Nephron progenitor cell (in vitro differentiated cells): ENCODE measurements around the gene BACH1.

Experiments used
- DNase-seq: peaks from one replicate; pipeline ENCODE4 v3.0.0; 2021
- H3K27ac Mint-ChIP-seq: 2 replicates; pipeline ENCODE4 v1.8.0; 2021; ENCODE audit warnings: mild to moderate bottlenecking, moderate library complexity, mixed read lengths
- H3K27me3 Mint-ChIP-seq: 2 replicates; pipeline ENCODE4 v1.8.0; 2021; ENCODE audit warnings: mild to moderate bottlenecking, low read depth, mixed read lengths; ENCODE audit not compliant: poor library complexity
- H3K36me3 Mint-ChIP-seq: 2 replicates; pipeline ENCODE4 v1.8.0; 2021; ENCODE audit warnings: low read depth, mixed read lengths
- H3K4me1 Mint-ChIP-seq: 2 replicates; pipeline ENCODE4 v1.8.0; 2021; ENCODE audit warnings: mixed read lengths
- H3K4me3 Mint-ChIP-seq: 2 replicates; pipeline ENCODE4 v1.8.0; 2021; ENCODE audit warnings: mild to moderate bottlenecking, moderate library complexity, mixed read lengths
- H3K9me3 Mint-ChIP-seq: 2 replicates; pipeline ENCODE4 v1.8.0; 2021; ENCODE audit warnings: mild to moderate bottlenecking, moderate library complexity, mixed read lengths
- TF ChIP-seq, protein P1 (sequence below): fragments of 200-600 bp; sonication (generic); IDR thresholded peaks from 2 replicates; pipeline ENCODE4 v1.5.0; 2021; ENCODE audit warnings: antibody characterized with exemption

Gene BACH1

DNA sequence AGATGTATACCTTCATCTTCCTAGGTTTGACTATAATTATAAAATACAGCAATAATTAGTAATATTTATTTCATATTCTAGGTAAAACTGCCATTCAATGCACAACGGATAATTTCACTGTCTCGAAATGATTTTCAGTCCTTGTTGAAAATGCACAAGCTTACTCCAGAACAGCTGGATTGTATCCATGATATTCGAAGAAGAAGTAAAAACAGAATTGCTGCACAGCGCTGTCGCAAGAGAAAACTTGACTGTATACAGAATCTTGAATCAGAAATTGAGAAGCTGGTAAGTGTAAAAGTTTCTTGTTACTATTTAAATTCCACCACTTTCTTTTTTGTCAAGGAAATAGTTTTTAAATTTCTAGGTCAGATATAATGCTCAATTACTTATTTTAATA lies 30.7 kb downstream of the BACH1 start:
- no peaks in the 10 kb centered on the region for H3K27me3 Mint-ChIP-seq
- H3K9me3 Mint-ChIP-seq: no peaks in the 10 kb centered on the region
- no peaks in the 10 kb centered on the region for H3K4me1 Mint-ChIP-seq
- H3K27ac Mint-ChIP-seq: no peak overlapping the region
- no peak overlapping the region for H3K4me3 Mint-ChIP-seq
- no peak for DNase-seq
- peaks cover 67% of the 10 kb centered on the region for H3K36me3 Mint-ChIP-seq
- TF ChIP-seq, protein P1, sequence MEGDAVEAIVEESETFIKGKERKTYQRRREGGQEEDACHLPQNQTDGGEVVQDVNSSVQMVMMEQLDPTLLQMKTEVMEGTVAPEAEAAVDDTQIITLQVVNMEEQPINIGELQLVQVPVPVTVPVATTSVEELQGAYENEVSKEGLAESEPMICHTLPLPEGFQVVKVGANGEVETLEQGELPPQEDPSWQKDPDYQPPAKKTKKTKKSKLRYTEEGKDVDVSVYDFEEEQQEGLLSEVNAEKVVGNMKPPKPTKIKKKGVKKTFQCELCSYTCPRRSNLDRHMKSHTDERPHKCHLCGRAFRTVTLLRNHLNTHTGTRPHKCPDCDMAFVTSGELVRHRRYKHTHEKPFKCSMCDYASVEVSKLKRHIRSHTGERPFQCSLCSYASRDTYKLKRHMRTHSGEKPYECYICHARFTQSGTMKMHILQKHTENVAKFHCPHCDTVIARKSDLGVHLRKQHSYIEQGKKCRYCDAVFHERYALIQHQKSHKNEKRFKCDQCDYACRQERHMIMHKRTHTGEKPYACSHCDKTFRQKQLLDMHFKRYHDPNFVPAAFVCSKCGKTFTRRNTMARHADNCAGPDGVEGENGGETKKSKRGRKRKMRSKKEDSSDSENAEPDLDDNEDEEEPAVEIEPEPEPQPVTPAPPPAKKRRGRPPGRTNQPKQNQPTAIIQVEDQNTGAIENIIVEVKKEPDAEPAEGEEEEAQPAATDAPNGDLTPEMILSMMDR: no peak

DNA sequence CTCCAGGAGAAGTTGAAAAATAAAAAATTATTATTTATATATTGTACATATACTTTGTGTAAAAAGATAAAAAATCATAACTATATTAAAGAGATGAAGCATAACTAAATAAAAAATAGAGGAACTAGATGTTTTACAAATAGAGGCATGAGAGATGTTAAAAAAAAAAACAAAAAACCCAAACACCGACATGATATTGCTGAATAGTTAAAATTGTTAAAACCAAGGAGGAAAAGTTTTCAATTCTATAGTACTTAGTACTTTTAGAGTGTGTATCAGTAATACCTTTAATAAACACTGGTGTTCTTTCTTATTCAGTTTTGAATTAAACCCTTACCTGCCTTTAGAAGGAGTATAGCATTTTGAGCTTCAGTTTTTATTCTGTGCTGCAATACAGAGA lies 32.1 kb downstream of the BACH1 start:
- Mint-ChIP-seq H3K27ac (no peak overlapping the region), H3K9me3 (no peaks in the 10 kb centered on the region), H3K4me3 (no peak overlapping the region), H3K36me3 (peaks cover 72% of the 10 kb centered on the region), H3K27me3 (no peaks in the 10 kb centered on the region), H3K4me1 (no peaks in the 10 kb centered on the region)
- no peak for DNase-seq
- TF ChIP-seq, protein P1: no peak

DNA sequence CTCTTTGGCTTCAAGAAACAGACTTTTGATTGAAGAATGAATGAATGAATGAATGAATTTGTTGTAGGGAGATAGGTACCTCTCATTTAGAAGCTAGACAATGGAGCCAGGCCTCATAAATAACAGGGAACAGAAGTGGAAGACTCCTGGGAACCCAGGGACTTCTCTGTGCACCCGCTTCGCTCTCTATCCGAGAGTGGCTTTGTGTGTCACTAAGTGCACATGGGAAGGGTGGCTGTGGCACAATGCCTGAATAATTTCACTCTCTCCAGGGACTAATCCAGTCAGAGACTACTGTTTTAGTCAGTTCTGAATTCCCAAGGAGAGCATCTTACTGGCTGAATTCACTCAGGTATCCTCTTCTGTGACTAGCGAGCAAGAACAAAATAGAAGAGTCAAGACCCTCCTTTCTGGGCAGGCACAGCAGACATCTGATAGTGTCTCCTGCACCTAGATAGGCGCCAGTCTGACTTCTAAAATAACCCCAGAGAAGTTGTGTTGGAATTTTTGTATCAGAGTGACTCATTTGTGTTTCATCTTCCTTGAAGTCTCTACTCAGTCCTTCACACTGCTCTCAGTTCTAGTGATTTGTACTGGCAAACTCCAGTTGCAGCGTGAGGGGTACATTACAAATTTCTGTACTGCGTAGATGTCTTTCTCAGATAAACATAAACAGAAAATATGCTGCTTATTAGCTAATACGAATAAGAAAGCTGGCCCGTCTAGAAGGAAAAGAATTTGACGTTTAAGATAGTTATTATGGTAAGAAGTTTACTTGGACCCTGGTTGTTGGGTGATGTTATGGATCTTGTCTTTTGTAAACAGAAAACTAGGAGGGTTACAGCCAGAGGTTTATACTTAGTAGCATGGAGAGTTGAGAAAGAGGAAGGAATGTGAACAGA lies 34.0 kb downstream of the BACH1 start:
- TF ChIP-seq, protein P1: no peak
- H3K4me1 Mint-ChIP-seq: no peaks in the 10 kb centered on the region
- no peak overlapping the region for H3K4me3 Mint-ChIP-seq
- H3K36me3 Mint-ChIP-seq: peaks cover 64% of the 10 kb centered on the region
- no peaks in the 10 kb centered on the region for H3K27me3 Mint-ChIP-seq
- no peak for DNase-seq
- no peaks in the 10 kb centered on the region for H3K9me3 Mint-ChIP-seq
- H3K27ac Mint-ChIP-seq: peak overlapping the region; percentile 70

DNA sequence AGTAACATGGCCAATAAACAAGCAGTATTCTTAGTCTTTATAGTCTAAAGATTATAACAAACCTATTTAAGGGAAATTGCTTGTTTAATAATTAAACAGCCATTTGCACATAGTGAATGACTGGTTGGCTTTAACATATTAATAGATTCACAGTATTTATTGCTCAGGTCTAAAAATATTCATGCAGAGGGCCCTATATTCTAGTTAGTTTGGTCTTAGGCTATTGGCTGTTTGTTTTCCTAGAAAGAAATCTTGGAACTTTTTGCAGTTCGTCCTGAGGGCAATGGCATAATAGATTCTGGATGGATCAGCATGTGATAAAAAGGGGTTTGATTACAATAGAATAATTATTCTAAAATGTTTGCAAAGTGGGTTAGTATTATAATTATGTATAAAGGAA lies 34.7 kb downstream of the BACH1 start:
- TF ChIP-seq, protein P1: no peak
- no peak for DNase-seq
- no peaks in the 10 kb centered on the region for H3K9me3 Mint-ChIP-seq
- no peaks in the 10 kb centered on the region for H3K27me3 Mint-ChIP-seq
- H3K4me1 Mint-ChIP-seq: no peaks in the 10 kb centered on the region
- no peak overlapping the region for H3K4me3 Mint-ChIP-seq
- peaks cover 60% of the 10 kb centered on the region for H3K36me3 Mint-ChIP-seq
- no peak overlapping the region for H3K27ac Mint-ChIP-seq

DNA sequence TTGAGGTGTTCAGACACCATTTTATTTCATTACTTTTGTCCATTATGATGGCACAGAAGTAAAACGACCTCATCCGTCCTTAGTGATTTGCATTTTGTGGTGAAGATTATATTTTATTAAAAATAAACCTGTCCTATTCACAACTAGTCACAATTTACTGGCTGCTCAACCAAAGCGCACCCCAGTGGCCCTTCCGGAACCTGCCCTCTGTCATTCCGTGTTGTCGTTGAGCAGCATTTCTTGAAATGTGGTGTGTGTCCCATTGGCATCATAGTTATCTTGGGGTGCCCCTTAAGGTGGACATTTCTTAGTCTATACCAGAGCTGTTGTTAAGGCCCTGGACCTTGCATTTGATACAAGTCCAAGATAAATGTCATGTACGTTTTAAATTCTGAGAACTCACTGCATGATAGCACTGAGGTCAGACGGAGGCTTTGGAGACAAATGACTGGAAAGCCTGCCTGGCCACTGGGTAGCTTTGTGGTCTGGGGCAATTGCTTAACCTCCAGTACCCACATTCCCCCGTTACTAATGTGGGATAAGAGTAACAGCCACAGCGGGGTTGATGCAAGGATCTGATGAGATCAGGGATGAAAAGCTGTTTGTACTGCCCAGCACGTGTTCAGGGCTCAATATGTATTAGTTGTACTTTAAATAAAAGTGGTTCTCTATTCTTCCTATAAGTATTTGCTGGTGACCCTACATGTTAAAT lies 36.2 kb downstream of the BACH1 start:
- no peak overlapping the region for H3K27ac Mint-ChIP-seq
- H3K4me3 Mint-ChIP-seq: no peak overlapping the region
- H3K4me1 Mint-ChIP-seq: peaks cover under 1% of the 10 kb centered on the region
- TF ChIP-seq, protein P1: no peak
- DNase-seq: no peak
- H3K9me3 Mint-ChIP-seq: no peaks in the 10 kb centered on the region
- H3K27me3 Mint-ChIP-seq: no peaks in the 10 kb centered on the region
- peaks cover 60% of the 10 kb centered on the region for H3K36me3 Mint-ChIP-seq
